AG09319 (cell line): ENCODE measurements around the gene PRR5L.
A peak's percentile ranks its signal among the peaks of the same experiment; 100 is the strongest.

Experiments
- DNase-seq: peaks from one replicate; pipeline ENCODE4 v3.0.0-alpha.2; 2010; ENCODE audit warnings: low read depth; ENCODE audit errors: extremely low read depth
- TF ChIP-seq, protein P1 (sequence below): IDR thresholded peaks from 2 replicates; pipeline ENCODE4 v1.5.1; 2011; ENCODE audit warnings: low read depth, mild to moderate bottlenecking, inconsistent platforms, low read length, moderate library complexity

The PRR5L gene

DNA sequence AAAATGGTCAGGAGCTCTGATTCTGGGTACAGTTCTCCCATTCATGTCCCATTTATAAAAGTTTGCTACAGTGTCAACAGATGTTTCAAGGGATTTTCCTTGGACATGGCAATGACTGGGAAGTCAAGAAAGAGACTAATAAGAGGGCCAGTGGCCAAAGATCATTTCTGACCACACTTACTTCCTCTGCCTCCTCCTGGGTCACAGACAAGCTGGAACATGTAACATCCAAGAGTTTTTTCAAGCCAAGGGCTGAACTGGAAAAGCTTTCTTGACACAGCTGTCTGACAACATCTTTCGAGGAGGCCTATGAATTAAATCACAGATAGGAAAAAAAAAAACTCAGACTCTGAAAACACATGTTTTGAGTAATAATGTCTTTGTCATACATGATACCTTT is 15.6 kb upstream of the PRR5L start:
- DNase-seq, result no peak
- TF ChIP-seq, protein P1, sequence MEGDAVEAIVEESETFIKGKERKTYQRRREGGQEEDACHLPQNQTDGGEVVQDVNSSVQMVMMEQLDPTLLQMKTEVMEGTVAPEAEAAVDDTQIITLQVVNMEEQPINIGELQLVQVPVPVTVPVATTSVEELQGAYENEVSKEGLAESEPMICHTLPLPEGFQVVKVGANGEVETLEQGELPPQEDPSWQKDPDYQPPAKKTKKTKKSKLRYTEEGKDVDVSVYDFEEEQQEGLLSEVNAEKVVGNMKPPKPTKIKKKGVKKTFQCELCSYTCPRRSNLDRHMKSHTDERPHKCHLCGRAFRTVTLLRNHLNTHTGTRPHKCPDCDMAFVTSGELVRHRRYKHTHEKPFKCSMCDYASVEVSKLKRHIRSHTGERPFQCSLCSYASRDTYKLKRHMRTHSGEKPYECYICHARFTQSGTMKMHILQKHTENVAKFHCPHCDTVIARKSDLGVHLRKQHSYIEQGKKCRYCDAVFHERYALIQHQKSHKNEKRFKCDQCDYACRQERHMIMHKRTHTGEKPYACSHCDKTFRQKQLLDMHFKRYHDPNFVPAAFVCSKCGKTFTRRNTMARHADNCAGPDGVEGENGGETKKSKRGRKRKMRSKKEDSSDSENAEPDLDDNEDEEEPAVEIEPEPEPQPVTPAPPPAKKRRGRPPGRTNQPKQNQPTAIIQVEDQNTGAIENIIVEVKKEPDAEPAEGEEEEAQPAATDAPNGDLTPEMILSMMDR, result no peak

GRCh38 chr11:36281850-36282249 is 14.2 kb upstream of the PRR5L start:
- DNase-seq, result no peak
- TF ChIP-seq, protein P1, result no peak

DNA sequence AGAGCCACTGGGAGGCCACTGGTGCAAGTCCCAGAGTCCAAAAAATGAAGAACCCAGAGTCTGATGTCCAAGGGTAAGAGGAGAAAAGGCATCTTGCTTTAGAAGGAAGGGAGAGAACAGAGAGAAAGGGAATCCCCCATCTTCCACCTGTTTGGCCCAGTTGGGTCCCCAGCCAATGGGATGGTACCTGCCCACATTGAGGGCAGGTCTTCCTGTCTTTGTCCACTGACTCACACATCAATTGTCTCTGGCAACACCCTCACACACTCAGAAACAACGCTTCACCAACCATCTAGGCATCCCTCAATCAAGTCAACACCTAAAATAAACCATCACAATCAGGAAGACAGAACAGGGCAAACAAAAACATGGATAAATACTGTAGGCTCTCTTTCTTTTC is 13.2 kb upstream of the PRR5L start:
- no peak for DNase-seq
- TF ChIP-seq, protein P1, result no peak

GRCh38 chr11:36288442-36289225 is 7.5 kb upstream of the PRR5L start:
- DNase-seq, result no peak
- TF ChIP-seq, protein P1, result no peak

- DNase-seq, result peak; percentile 64
- TF ChIP-seq, protein P1, result no peak
These were observed 6.7 kb upstream of the PRR5L start, which contains the start of gene COMMD9 for GRCh38 chr11:36289226-36289852. TSS of gene COMMD9 (minus strand) at chr11:36289424. CDS start at chr11:36289412, 12 bp downstream.

DNA sequence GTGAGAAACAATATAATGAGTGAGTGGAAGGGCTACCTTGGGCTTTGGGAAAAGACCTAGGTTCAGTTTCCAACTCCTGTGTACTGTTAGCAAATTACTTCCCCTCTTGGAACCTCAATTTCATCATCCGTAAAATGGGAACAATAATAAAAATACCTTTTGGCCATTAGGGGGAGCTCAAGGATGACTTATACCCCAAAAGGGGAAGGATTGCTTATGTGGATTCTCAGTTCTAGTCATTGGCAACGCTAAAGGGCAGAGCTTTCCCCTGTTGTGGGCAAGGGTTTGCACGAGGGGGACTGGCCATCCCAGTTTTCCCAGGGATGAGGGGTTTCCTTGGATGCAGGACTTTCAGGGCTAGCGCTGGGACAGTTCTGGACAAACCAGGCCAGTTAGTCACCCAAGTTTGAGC is 3.8 kb upstream of the PRR5L start:
- DNase-seq, result peak; percentile 19
- TF ChIP-seq, protein P1, result peak; percentile 27

DNA sequence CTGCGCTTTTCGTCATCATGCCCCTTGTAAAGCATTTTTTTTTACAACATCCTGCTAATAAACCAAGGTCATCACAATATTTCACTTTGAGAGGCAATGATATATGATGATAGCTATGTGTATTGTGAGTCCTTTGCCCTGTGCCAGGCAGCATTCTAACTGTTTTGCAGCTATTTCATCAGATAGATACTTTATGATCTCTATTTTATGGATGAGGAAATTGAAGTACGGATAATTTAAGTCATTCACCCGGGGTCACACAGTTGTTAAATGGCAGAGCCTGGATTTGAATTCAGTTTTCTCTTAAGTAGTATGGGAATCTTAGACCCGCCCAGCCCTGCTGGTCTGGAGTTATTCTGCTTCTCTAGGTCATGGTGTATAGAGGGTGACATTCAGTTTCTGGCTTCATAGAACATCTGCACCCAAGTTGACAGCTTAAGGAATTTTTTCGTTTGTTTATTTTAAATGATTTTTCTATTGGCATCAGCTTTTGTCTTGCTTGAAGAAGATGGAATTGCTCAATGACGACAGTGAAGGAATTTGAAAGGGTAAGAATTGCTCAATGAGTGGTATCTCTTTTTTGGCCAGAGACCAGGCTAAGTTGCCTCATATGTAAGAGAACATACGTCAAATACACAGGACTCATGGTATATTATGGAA is 926 bp downstream of the PRR5L start:
- TF ChIP-seq, protein P1, result no peak
- peak; percentile 59 for DNase-seq
